H1 (cell line): Measurements from ENCODE around the gene ALDH7A1. TPM values are rescaled to one million over a fixed set of nuclear protein-coding genes. Genes with fewer than 3 reads are reported as not detected.

Experiments used
- CTCF ChIA-PET: fragments of 300-600 bp; sonication (Branson Sonifier 250); formaldehyde crosslinking; loops from one replicate; lab custom pipeline; 2021; ENCODE audit not compliant: partially characterized antibody; lab: Charles Lee
- POLR2A ChIA-PET: fragments of 300-600 bp; sonication (Branson Sonifier 250); formaldehyde crosslinking; loops from one replicate; lab custom pipeline; 2021; ENCODE audit warnings: inconsistent platforms; ENCODE audit not compliant: partially characterized antibody; lab: Charles Lee
- DNase-seq, 2 experiments: peaks; one replicate each; pipeline versions ENCODE4 v3.0.0 to v3.0.0-alpha.2; 2010 to 2022; ENCODE audit warnings: low spot score in 2 of 2, low read depth in 1 of 2, mixed read lengths in 1 of 2
- FAIRE-seq: peaks from 2 replicates; lab custom pipeline; 2011; peaks lifted over from hg19 to GRCh38; lab: Jason Lieb, UNC
- H2AFZ ChIP-seq: 2 replicates; pipeline ENCODE4 v1.8.1; 2012; ENCODE audit warnings: low read length, inconsistent platforms
- H2AK5ac ChIP-seq: 2 replicates; pipeline ENCODE4 v1.6.1; 2013; ENCODE audit warnings: low read depth, low read length
- H2BK120ac ChIP-seq: replicated peaks from 2 replicates; pipeline ENCODE3; 2013; ENCODE audit warnings: low read depth, low read length, inconsistent platforms
- H2BK12ac ChIP-seq: 2 replicates; pipeline ENCODE4 v1.6.1; 2013; ENCODE audit warnings: low read depth, low read length
- H2BK15ac ChIP-seq: 2 replicates; pipeline ENCODE4 v1.6.1; 2013; ENCODE audit warnings: low read length
- H2BK20ac ChIP-seq: 2 replicates; pipeline ENCODE4 v1.6.1; 2013; ENCODE audit warnings: low read length
- H2BK5ac ChIP-seq: 2 replicates; pipeline ENCODE4 v1.6.1; 2013; ENCODE audit warnings: low read depth, low read length
- H3K14ac ChIP-seq: 2 replicates; pipeline ENCODE4 v1.6.1; 2013; ENCODE audit warnings: inconsistent platforms; ENCODE audit not compliant: insufficient read length
- H3K18ac ChIP-seq: 2 replicates; pipeline ENCODE4 v1.6.1; 2013; ENCODE audit warnings: low read length; ENCODE audit errors: extremely low read depth
- H3K23ac ChIP-seq: 2 replicates; pipeline ENCODE4 v1.6.1; 2013; ENCODE audit warnings: inconsistent platforms; ENCODE audit not compliant: insufficient read length
- H3K23me2 ChIP-seq: 2 replicates; pipeline ENCODE4 v1.6.1; 2013; ENCODE audit warnings: low read depth, low read length
- H3K27ac ChIP-seq: 2 replicates; pipeline ENCODE4 v1.6.1; 2011; ENCODE audit warnings: low read depth, low read length, inconsistent platforms
- H3K27me3 ChIP-seq, 4 experiments: replicated peaks in 1 of 4; 1 replicate in 1 of 4; 2 replicates in 3 of 4; pipeline versions ENCODE4 v1.6.1 to v1.8.1; 2011 to 2013; ENCODE audit warnings: low read length in 3 of 4, mild to moderate bottlenecking in 3 of 4, inconsistent platforms in 2 of 4, mixed read lengths in 2 of 4, moderate library complexity in 1 of 4; ENCODE audit not compliant: control insufficient read depth in 3 of 4, insufficient read depth in 3 of 4; ENCODE audit errors: extremely low read depth in 1 of 4
- H3K36me3 ChIP-seq, 4 experiments: 2 replicates each; pipeline versions ENCODE4 v1.6.1 to v1.8.1; 2011 to 2013; ENCODE audit warnings: mild to moderate bottlenecking in 4 of 4, low read length in 3 of 4, moderate library complexity in 2 of 4, control low read depth in 1 of 4, inconsistent platforms in 1 of 4; ENCODE audit not compliant: insufficient read depth in 4 of 4, control insufficient read depth in 2 of 4
- H3K4ac ChIP-seq: replicated peaks from 2 replicates; pipeline ENCODE3; 2013; ENCODE audit warnings: low read length, low read depth, mixed read lengths, inconsistent platforms; ENCODE audit not compliant: insufficient read length
- H3K4me1 ChIP-seq, 4 experiments: replicated peaks in 1 of 4; 1 replicate in 1 of 4; 2 replicates in 3 of 4; pipeline versions ENCODE4 v1.6.1 to v1.8.1; 2011 to 2013; ENCODE audit warnings: low read length in 3 of 4, inconsistent platforms in 2 of 4, mixed read lengths in 1 of 4; ENCODE audit not compliant: insufficient read depth in 4 of 4, control insufficient read depth in 3 of 4
- H3K4me2 ChIP-seq, 2 experiments: 2 replicates each; pipeline versions ENCODE4 v1.6.1 to v1.8.1; 2011 to 2013; ENCODE audit warnings: low read depth in 2 of 2, low read length in 2 of 2, control low read depth in 1 of 2, inconsistent platforms in 1 of 2, mild to moderate bottlenecking in 1 of 2; ENCODE audit not compliant: insufficient read depth in 1 of 2
- H3K4me3 ChIP-seq, 4 experiments: fragments of 200-600, 300-600 bp in 1 of 4; sonication (generic), shearing (Covaris generic), sonication (Bioruptor Twin) in 1 of 4; 2 replicates each; pipeline versions ENCODE4 v1.5.1 to v1.8.1; 2011 to 2016; ENCODE audit warnings: low read length in 4 of 4, low read depth in 3 of 4, control low read depth in 2 of 4, inconsistent platforms in 2 of 4, mild to moderate bottlenecking in 2 of 4, mixed read lengths in 1 of 4, moderate library complexity in 1 of 4; ENCODE audit not compliant: insufficient read depth in 2 of 4; ENCODE audit errors: extremely low read depth in 1 of 4
- H3K56ac ChIP-seq: replicated peaks from 2 replicates; pipeline ENCODE3; 2013; ENCODE audit warnings: low read depth, mild to moderate bottlenecking, mixed read lengths, low read length, inconsistent platforms; ENCODE audit not compliant: insufficient read length
- H3K79me1 ChIP-seq: 2 replicates; pipeline ENCODE4 v1.6.1; 2013; ENCODE audit warnings: low read depth, low read length, control low read depth
- H3K79me2 ChIP-seq, 2 experiments: 2 replicates each; pipeline versions ENCODE4 v1.6.1 to v1.8.1; 2012 to 2013; ENCODE audit warnings: low read length in 2 of 2, mild to moderate bottlenecking in 2 of 2, inconsistent platforms in 1 of 2; ENCODE audit not compliant: insufficient read depth in 2 of 2, control insufficient read depth in 1 of 2
- H3K9ac ChIP-seq, 4 experiments: replicated peaks in 1 of 4; 1 replicate in 1 of 4; 2 replicates in 3 of 4; pipeline versions ENCODE4 v1.6.1 to v1.8.1; 2011 to 2013; ENCODE audit warnings: low read depth in 3 of 4, low read length in 3 of 4, control low read depth in 2 of 4, mild to moderate bottlenecking in 2 of 4, moderate library complexity in 2 of 4, inconsistent platforms in 1 of 4; ENCODE audit errors: extremely low read depth in 1 of 4
- H3K9me3 ChIP-seq, 2 experiments: 2 replicates each; pipeline versions ENCODE4 v1.6.1 to v1.8.1; 2012 to 2013; ENCODE audit warnings: mild to moderate bottlenecking in 2 of 2, moderate library complexity in 2 of 2, control low read depth in 1 of 2, inconsistent platforms in 1 of 2, low read depth in 1 of 2, low read length in 1 of 2, mixed read lengths in 1 of 2; ENCODE audit not compliant: insufficient read depth in 2 of 2
- H4K20me1 ChIP-seq, 2 experiments: replicated peaks in 1 of 2; 2 replicates each; pipeline versions ENCODE3 to v1.8.1; 2011 to 2013; ENCODE audit warnings: inconsistent platforms in 2 of 2, low read length in 2 of 2, mild to moderate bottlenecking in 1 of 2; ENCODE audit not compliant: insufficient read depth in 2 of 2, control insufficient read depth in 1 of 2
- H4K5ac ChIP-seq: 2 replicates; pipeline ENCODE4 v1.6.1; 2013; ENCODE audit warnings: low read length, low read depth, mixed read lengths, inconsistent platforms; ENCODE audit not compliant: insufficient read length
- H4K8ac ChIP-seq: 2 replicates; pipeline ENCODE4 v1.8.0; 2013; ENCODE audit warnings: mild to moderate bottlenecking, moderate library complexity, low read length, inconsistent platforms; ENCODE audit not compliant: insufficient read depth; ENCODE audit errors: extremely low read depth
- H4K91ac ChIP-seq: replicated peaks from 2 replicates; pipeline ENCODE3; 2013; ENCODE audit warnings: low read length, mixed read lengths, inconsistent platforms; ENCODE audit not compliant: insufficient read length
- CBX5 ChIP-seq: fragments of 300-800, 300-1000 bp; sonication (generic); IDR thresholded peaks from 2 replicates; pipeline ENCODE4 v1.7.1; 2016; ENCODE audit warnings: antibody characterized with exemption, low read length, low read depth
- CTBP2 ChIP-seq: IDR thresholded peaks from 2 replicates; pipeline ENCODE4 v1.7.0; 2011; ENCODE audit warnings: borderline replicate concordance, mild to moderate bottlenecking, moderate library complexity, mixed read lengths, low read length; ENCODE audit not compliant: insufficient read depth, insufficient read length
- EZH2 ChIP-seq: fragments of 200-600 bp; sonication (generic); IDR thresholded peaks from 2 replicates; pipeline ENCODE4 v1.7.1; 2012; ENCODE audit warnings: low read depth, mild to moderate bottlenecking, moderate library complexity, low read length, inconsistent platforms; ENCODE audit not compliant: severe bottlenecking
- JUN ChIP-seq: IDR thresholded peaks from 2 replicates; pipeline ENCODE4 v1.6.1; 2011; ENCODE audit warnings: low read depth, mild to moderate bottlenecking, improper control_type of control experiment, low read length
- NRF1 ChIP-seq: IDR thresholded peaks from 2 replicates; pipeline ENCODE4 v1.6.1; 2011; ENCODE audit warnings: mild to moderate bottlenecking, low read depth, low read length, improper control_type of control experiment
- TCF12 ChIP-seq: IDR thresholded peaks from 2 replicates; pipeline ENCODE4 v1.6.1; 2011; ENCODE audit warnings: low read depth, mild to moderate bottlenecking, low read length
- TEAD4 ChIP-seq: IDR thresholded peaks from 2 replicates; pipeline ENCODE4 v1.6.1; 2012; ENCODE audit warnings: low read depth, low read length, inconsistent platforms, mixed read lengths
- WGBS, 2 experiments: shearing (Covaris generic) in 1 of 2; methylation state at CpG; one replicate each; pipeline versions ENCODE4 v1.1.6 to v1.1.7; 2013 to 2015; ENCODE audit warnings: low lambda C conversion rate in 2 of 2, mixed read lengths in 2 of 2, inconsistent platforms in 1 of 2, low coverage in 1 of 2, missing lambda C conversion rate in 1 of 2; ENCODE audit not compliant: insufficient replicate concordance in 2 of 2, insufficient coverage in 1 of 2, insufficient read length in 1 of 2; ENCODE audit errors: extremely low coverage in 1 of 2, missing lambda C conversion rate in 1 of 2; 5-methylcytosine and 5-hydroxymethylcytosine counted together
- polyA plus RNA-seq, 7 experiments: library from polyadenylated mRNA; depleted of rRNA in 3 of 7; stranded (reverse) in 5 of 7; unstranded in 2 of 7; fragments of >200 nt in 5 of 7; fragments of 200-250 nt in 2 of 7; gene quantifications; 1 replicate in 5 of 7; 2 replicates in 1 of 7; 4 replicates in 1 of 7; pipeline versions ENCODE4 v1.2.1 to v1.2.3, GENCODE V29; 2011 to 2013; ENCODE audit warnings: missing spikeins in 2 of 7, mixed read lengths in 2 of 7
- total RNA-seq: library from RNA; stranded (reverse); fragmentation: NEBNext Ultra II Directional; extraction: Animal tissue kit (Norgen Biotek cat#: 25700); gene quantifications from 2 replicates; pipeline ENCODE4 v1.2.1, GENCODE V29; 2021
- TF ChIP-seq, protein P1 (sequence below), 3 experiments: IDR thresholded peaks; 1 replicate in 2 of 3; 2 replicates in 1 of 3; pipeline versions ENCODE4 v1.5.1 to v1.6.1; 2011; ENCODE audit warnings: low read length in 3 of 3, mild to moderate bottlenecking in 3 of 3, inconsistent platforms in 2 of 3, low read depth in 1 of 3, moderate library complexity in 1 of 3; ENCODE audit not compliant: insufficient read depth in 1 of 3; ENCODE audit errors: control extremely low read depth in 1 of 3
- TF ChIP-seq, protein P2 (sequence below): IDR thresholded peaks from 2 replicates; pipeline ENCODE4 v1.6.1; 2011; ENCODE audit warnings: low read length, improper control_type of control experiment

Gene ALDH7A1
- total and polyA plus RNA-seq, 2 of the 8 experiments (the other 6 are each of a cell fraction or from before 2014, with no cell fraction given), result 99.6 to 225 TPM

DNA sequence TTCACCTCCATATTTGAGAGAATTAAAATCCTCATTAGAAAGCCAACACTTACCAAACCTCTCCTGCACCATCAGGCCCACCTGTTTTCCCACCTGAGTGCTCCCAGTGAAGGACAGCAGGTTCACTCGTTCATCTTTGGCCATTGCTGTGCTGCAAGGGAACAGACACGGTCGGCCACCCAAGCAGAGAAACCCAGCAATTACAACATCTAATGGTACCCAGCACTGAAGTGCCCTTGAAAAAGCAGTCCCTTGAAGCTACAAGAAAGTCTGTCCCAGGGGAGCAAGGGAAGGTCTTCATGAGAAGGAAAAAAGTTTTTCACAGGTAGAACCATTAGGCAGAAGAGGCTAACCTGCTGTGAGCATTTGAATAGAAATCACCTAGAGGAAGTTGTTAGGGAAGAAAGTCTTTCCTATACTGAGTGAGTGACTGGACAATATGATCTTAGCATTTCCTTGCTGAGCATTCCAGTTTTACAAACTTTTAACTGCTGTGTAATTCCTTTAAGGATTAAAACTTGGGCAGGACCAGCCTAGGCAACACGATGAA lies 26.7 kb downstream of the ALDH7A1 start:
- Histone ChIP-seq H2BK5ac (no peak overlapping the region), H3K4me1 (peaks cover 0 to 5% (median 2%) of the 10 kb centered on the region in 4 experiments; a peak in 3 of 7 replicates), H2BK15ac (no peak overlapping the region), H3K18ac (no peak overlapping the region), H3K79me2 (no peaks in the 10 kb centered on the region), H3K9me3 (no peaks in the 10 kb centered on the region), H2BK20ac (no peak overlapping the region), H3K27ac (no peak overlapping the region; the same call in 1 of the 2 replicates), H4K91ac (no peak overlapping the region), H3K23me2 (no peaks in the 10 kb centered on the region), H2BK120ac (no peak overlapping the region), H2BK12ac (no peak overlapping the region), H2AK5ac (no peak overlapping the region), H3K4me3 (no peak overlapping the region), H3K79me1 (no peaks in the 10 kb centered on the region), H3K9ac (no peak overlapping the region; a peak in 1 of 7 replicates), H3K36me3 (peaks cover 2 to 70% (median 38%) of the 10 kb centered on the region in 4 experiments; a peak in 7 of 8 replicates), H4K8ac (no peak overlapping the region), H2AFZ (no peak overlapping the region), H4K20me1 (no peaks in the 10 kb centered on the region), H4K5ac (no peak overlapping the region), H3K27me3 (no peaks in the 10 kb centered on the region), H3K14ac (no peak overlapping the region), H3K23ac (no peak overlapping the region), H3K4me2 (no peak overlapping the region), H3K56ac (no peak overlapping the region), H3K4ac (no peak overlapping the region)
- POLR2A ChIA-PET, result interaction anchor here (1.2 to 2.9 kb wide), 3 partner anchors 9 to 145 kb away, joined by 3 to 9 read pairs (median 7); partner anchors contain the start of genes ALDH7A1 and GRAMD2B
- 79% methylated on average over 4 of the region's 4 CpGs; no CpG with 5 or more reads in 1 of the 2 experiments for WGBS, 2 experiments
- FAIRE-seq (no peak), DNase-seq (no peak)
- CTCF ChIA-PET, result interaction anchor here (1.6 kb wide), 1 partner anchor 11 kb away, joined by 5 read pairs; no protein-coding TSS in a partner anchor
- no peak for TF ChIP-seq NRF1
- no peak for TF ChIP-seq JUN
- TF ChIP-seq, protein P1, sequence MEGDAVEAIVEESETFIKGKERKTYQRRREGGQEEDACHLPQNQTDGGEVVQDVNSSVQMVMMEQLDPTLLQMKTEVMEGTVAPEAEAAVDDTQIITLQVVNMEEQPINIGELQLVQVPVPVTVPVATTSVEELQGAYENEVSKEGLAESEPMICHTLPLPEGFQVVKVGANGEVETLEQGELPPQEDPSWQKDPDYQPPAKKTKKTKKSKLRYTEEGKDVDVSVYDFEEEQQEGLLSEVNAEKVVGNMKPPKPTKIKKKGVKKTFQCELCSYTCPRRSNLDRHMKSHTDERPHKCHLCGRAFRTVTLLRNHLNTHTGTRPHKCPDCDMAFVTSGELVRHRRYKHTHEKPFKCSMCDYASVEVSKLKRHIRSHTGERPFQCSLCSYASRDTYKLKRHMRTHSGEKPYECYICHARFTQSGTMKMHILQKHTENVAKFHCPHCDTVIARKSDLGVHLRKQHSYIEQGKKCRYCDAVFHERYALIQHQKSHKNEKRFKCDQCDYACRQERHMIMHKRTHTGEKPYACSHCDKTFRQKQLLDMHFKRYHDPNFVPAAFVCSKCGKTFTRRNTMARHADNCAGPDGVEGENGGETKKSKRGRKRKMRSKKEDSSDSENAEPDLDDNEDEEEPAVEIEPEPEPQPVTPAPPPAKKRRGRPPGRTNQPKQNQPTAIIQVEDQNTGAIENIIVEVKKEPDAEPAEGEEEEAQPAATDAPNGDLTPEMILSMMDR (IDR thresholded peaks at IDR 0.05; ENCODE audit: control extremely low read depth in 1 of 3, insufficient read depth in 1 of 3, low read depth in 1 of 3, low read length in 3 of 3), result no peak
- TF ChIP-seq CBX5, result no peak
- TF ChIP-seq TCF12, result no peak
- TF ChIP-seq TEAD4, result no peak
- TF ChIP-seq CTBP2, result no peak
- TF ChIP-seq, protein P2, sequence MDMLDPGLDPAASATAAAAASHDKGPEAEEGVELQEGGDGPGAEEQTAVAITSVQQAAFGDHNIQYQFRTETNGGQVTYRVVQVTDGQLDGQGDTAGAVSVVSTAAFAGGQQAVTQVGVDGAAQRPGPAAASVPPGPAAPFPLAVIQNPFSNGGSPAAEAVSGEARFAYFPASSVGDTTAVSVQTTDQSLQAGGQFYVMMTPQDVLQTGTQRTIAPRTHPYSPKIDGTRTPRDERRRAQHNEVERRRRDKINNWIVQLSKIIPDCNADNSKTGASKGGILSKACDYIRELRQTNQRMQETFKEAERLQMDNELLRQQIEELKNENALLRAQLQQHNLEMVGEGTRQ, result no peak
- no peak for TF ChIP-seq EZH2
